Esophagus (tissue), 2 donors: ENCODE data around the gene DDIT4. TPM values are rescaled to one million over a fixed set of nuclear protein-coding genes. Genes with fewer than 3 reads are reported as not detected.
A peak's percentile ranks its signal among the peaks of the same experiment; 100 is the strongest.

Experiments
- H3K27ac ChIP-seq, 2 donors: one replicate each; pipeline ENCODE4 v1.5.1; 2013; ENCODE audit warnings: low read depth in 2 of 2, mild to moderate bottlenecking in 2 of 2, inconsistent platforms in 1 of 2, low read length in 1 of 2, moderate library complexity in 1 of 2
- H3K27me3 ChIP-seq, 2 donors: one replicate each; pipeline ENCODE4 v1.6.1; 2013; ENCODE audit warnings: low read length in 2 of 2, control low read depth in 1 of 2, mild to moderate bottlenecking in 1 of 2; ENCODE audit not compliant: insufficient read depth in 2 of 2, control insufficient read depth in 1 of 2
- H3K36me3 ChIP-seq, 2 donors: one replicate each; pipeline ENCODE4 v1.6.1; 2013; ENCODE audit warnings: low read length in 1 of 2; ENCODE audit not compliant: control insufficient read depth in 2 of 2, insufficient read depth in 2 of 2
- H3K4me1 ChIP-seq, 2 donors: one replicate each; pipeline ENCODE4 v1.6.1; 2013; ENCODE audit warnings: low read length in 1 of 2; ENCODE audit not compliant: control insufficient read depth in 2 of 2, insufficient read depth in 2 of 2
- H3K4me3 ChIP-seq, 2 donors: one replicate each; pipeline ENCODE4 v1.5.1; 2013; ENCODE audit warnings: low read length in 2 of 2, mild to moderate bottlenecking in 2 of 2, low read depth in 1 of 2, moderate library complexity in 1 of 2
- H3K9me3 ChIP-seq, 2 donors: one replicate each; pipeline ENCODE4 v1.6.1; 2013; ENCODE audit warnings: mild to moderate bottlenecking in 2 of 2, low read depth in 1 of 2, low read length in 1 of 2, moderate library complexity in 1 of 2; ENCODE audit not compliant: control insufficient read depth in 2 of 2, insufficient read depth in 1 of 2
- WGBS, 2 donors: extraction: QIAGEN DNeasy Blood & Tissue Kit; methylation state at CpG; one replicate each; pipeline ENCODE4 v1.1.7; 2013; 5-methylcytosine and 5-hydroxymethylcytosine counted together
- polyA plus RNA-seq, 2 donors: library from polyadenylated mRNA; stranded (reverse); fragments of 200-250 nt; gene quantifications; one replicate each; pipeline ENCODE4 v1.2.3, GENCODE V29; 2013
- donor health status: healthy with polysubstance abuse.
- donor health status: Bipolar disorder and iron deficiency.

Gene DDIT4
- polyA plus RNA-seq, 2 donors, result 230 to 332 TPM

GRCh38 chr10:72257051-72257892 lies 16.5 kb upstream of the DDIT4 start:
- Histone ChIP-seq H3K36me3 (no peaks in the 10 kb centered on the region), H3K4me1 (peaks cover 3 to 26% of the 10 kb centered on the region in 2 donors), H3K9me3 (no peaks in the 10 kb centered on the region), H3K27me3 (no peaks in the 10 kb centered on the region), H3K4me3 (no peak overlapping the region), H3K27ac (peak overlapping the region; percentile 57 to 64)
- WGBS, 2 donors, result 74% methylated on average over 8 of the region's 8 CpGs

- Histone ChIP-seq H3K27me3 (no peaks in the 10 kb centered on the region), H3K4me3 (no peak overlapping the region), H3K4me1 (peaks cover 3 to 26% of the 10 kb centered on the region in 2 donors), H3K9me3 (no peaks in the 10 kb centered on the region), H3K27ac (no peak overlapping the region), H3K36me3 (no peaks in the 10 kb centered on the region)
- 93 to 96% methylated on average over 4 of the region's 4 CpGs for WGBS, 2 donors
Measured at GRCh38 chr10:72258617-72259016, 15.1 kb upstream of the DDIT4 start.

- Histone ChIP-seq H3K9me3 (no peaks in the 10 kb centered on the region), H3K4me3 (no peak overlapping the region), H3K4me1 (peaks cover 3 to 28% of the 10 kb centered on the region in 2 donors), H3K27me3 (no peaks in the 10 kb centered on the region), H3K36me3 (no peaks in the 10 kb centered on the region), H3K27ac (peak overlapping the region; percentile 94 to 95)
- 44 to 51% methylated on average over 5 of the region's 5 CpGs for WGBS, 2 donors
Measured at GRCh38 chr10:72259491-72260238, 14.1 kb upstream of the DDIT4 start.

GRCh38 chr10:72260239-72260975 lies 13.3 kb upstream of the DDIT4 start:
- peaks cover under 1 to 23% of the 10 kb centered on the region in 2 donors for H3K4me1 ChIP-seq
- H3K27ac ChIP-seq, result peak overlapping the region; percentile 94 to 95
- H3K27me3 ChIP-seq, result no peaks in the 10 kb centered on the region
- H3K4me3 ChIP-seq, result peak overlapping the region; percentile 42 to 46
- H3K36me3 ChIP-seq, result no peaks in the 10 kb centered on the region
- H3K9me3 ChIP-seq, result no peaks in the 10 kb centered on the region
- 13 to 17% methylated on average over 18 to 19 of the region's 19 CpGs for whole genome bisulfite sequencing, 2 donors

GRCh38 chr10:72260976-72261783 lies 12.5 kb upstream of the DDIT4 start:
- H3K9me3 ChIP-seq, result no peaks in the 10 kb centered on the region
- H3K27me3 ChIP-seq, result no peaks in the 10 kb centered on the region
- H3K36me3 ChIP-seq, result no peaks in the 10 kb centered on the region
- H3K4me3 ChIP-seq, result peak overlapping the region; percentile 42 to 46
- peaks cover 0 to 22% of the 10 kb centered on the region in 2 donors for H3K4me1 ChIP-seq
- H3K27ac ChIP-seq, result peak overlapping the region; percentile 94 to 95
- WGBS, 2 donors, result 7 to 10% methylated on average over 30 of the region's 30 CpGs

- H3K27ac ChIP-seq, result peak overlapping the region; percentile 94 to 95
- no peaks in the 10 kb centered on the region for H3K36me3 ChIP-seq
- no peaks in the 10 kb centered on the region for H3K9me3 ChIP-seq
- H3K4me3 ChIP-seq, result no peak overlapping the region
- H3K27me3 ChIP-seq, result no peaks in the 10 kb centered on the region
- peaks cover 0 to 21% of the 10 kb centered on the region in 2 donors for H3K4me1 ChIP-seq
- 88 to 91% methylated on average over 7 of the region's 7 CpGs for WGBS, 2 donors
Measured at GRCh38 chr10:72261784-72262404, 11.8 kb upstream of the DDIT4 start.

- Histone ChIP-seq H3K27me3 (no peaks in the 10 kb centered on the region), H3K4me3 (no peak overlapping the region), H3K4me1 (peaks cover 0 to 19% of the 10 kb centered on the region in 2 donors), H3K9me3 (no peaks in the 10 kb centered on the region), H3K36me3 (no peaks in the 10 kb centered on the region), H3K27ac (peak overlapping the region; percentile 89 to 90)
- WGBS, 2 donors, result 42 to 46% methylated on average over 6 of the region's 6 CpGs
Measured at GRCh38 chr10:72263613-72264241, 10.0 kb upstream of the DDIT4 start.

- no peaks in the 10 kb centered on the region for H3K27me3 ChIP-seq
- WGBS, 2 donors, result 69 to 71% methylated on average over 1 of the region's 1 CpG
- H3K4me1 ChIP-seq, result peaks cover 0 to 15% of the 10 kb centered on the region in 2 donors
- H3K27ac ChIP-seq, result peak overlapping the region in 1 of 2 donors; percentile 49
- no peaks in the 10 kb centered on the region for H3K36me3 ChIP-seq
- H3K9me3 ChIP-seq, result no peaks in the 10 kb centered on the region
- no peak overlapping the region for H3K4me3 ChIP-seq
Measured at GRCh38 chr10:72264536-72264935, 9.2 kb upstream of the DDIT4 start.
